PC-9 (cell line): ENCODE results near the gene SGIP1. TPM values are rescaled to one million over a fixed set of nuclear protein-coding genes. Genes with fewer than 3 reads are reported as not detected.

Experiments used
- BruUV-seq: library from RNA; stranded (reverse); fragments of 400-500 nt; replicated peaks from 2 replicates; lab custom pipeline; 2021; lab: Mats Ljungman, UMichigan
- CTCF ChIA-PET: fragments of 300-600 bp; sonication (Branson Sonifier 250); formaldehyde crosslinking; loops from one replicate; lab custom pipeline; 2022; ENCODE audit warnings: antibody characterized with exemption; lab: Charles Lee
- POLR2A ChIA-PET: fragments of 300-600 bp; sonication (Branson Sonifier 250); formaldehyde crosslinking; loops from one replicate; lab custom pipeline; 2022; ENCODE audit warnings: antibody characterized with exemption; ENCODE audit not compliant: unreplicated experiment; lab: Charles Lee
- DNase-seq, 2 experiments: peaks; one replicate each; pipeline versions ENCODE4 v3.0.0 to v3.0.0-alpha.2; 2015 to 2022; ENCODE audit warnings: mixed read lengths in 1 of 2
- H2AFZ ChIP-seq: fragments of 200-600 bp; sonication (generic); 2 replicates; pipeline ENCODE4 v1.8.1; 2017; ENCODE audit warnings: antibody characterized with exemption
- H3F3A ChIP-seq: fragments of 200-600 bp; sonication (generic); 2 replicates; pipeline ENCODE4 v1.8.1; 2017; ENCODE audit warnings: antibody characterized with exemption, mild to moderate bottlenecking, low read depth; ENCODE audit not compliant: insufficient read depth
- H3K27ac ChIP-seq: fragments of 200-600 bp; sonication (generic); 2 replicates; pipeline ENCODE4 v1.6.1; 2016; ENCODE audit warnings: mixed run types
- H3K27me3 ChIP-seq: fragments of 200-600 bp; sonication (generic); 2 replicates; pipeline ENCODE4 v1.6.1; 2016; ENCODE audit warnings: low read depth, mixed run types; ENCODE audit not compliant: insufficient read depth
- H3K36me3 ChIP-seq: fragments of 200-600 bp; sonication (generic); 2 replicates; pipeline ENCODE4 v1.6.1; 2016; ENCODE audit warnings: low read depth, mixed run types
- H3K4me1 ChIP-seq: fragments of 200-600 bp; sonication (generic); replicated peaks from 2 replicates; pipeline ENCODE4 v1.6.1; 2016; ENCODE audit warnings: mixed run types; ENCODE audit not compliant: insufficient read depth
- H3K4me2 ChIP-seq: fragments of 200-600 bp; sonication (generic); 2 replicates; pipeline ENCODE4 v1.6.1; 2017; ENCODE audit warnings: mixed run types
- H3K4me3 ChIP-seq: fragments of 200-600 bp; sonication (generic); 2 replicates; pipeline ENCODE4 v1.6.1; 2016; ENCODE audit warnings: mixed run types
- H3K79me2 ChIP-seq: fragments of 200-600 bp; sonication (generic); 2 replicates; pipeline ENCODE4 v1.6.1; 2017; ENCODE audit warnings: low read depth, mixed run types
- H3K9me2 ChIP-seq: fragments of 200-600 bp; sonication (generic); 2 replicates; pipeline ENCODE4 v1.8.1; 2017; ENCODE audit warnings: mild to moderate bottlenecking; ENCODE audit not compliant: insufficient read depth
- H3K9me3 ChIP-seq: fragments of 200-600 bp; sonication (generic); 2 replicates; pipeline ENCODE4 v1.8.1; 2016; ENCODE audit warnings: low read depth; ENCODE audit not compliant: insufficient read depth
- H4K20me1 ChIP-seq: fragments of 200-600 bp; sonication (generic); 2 replicates; pipeline ENCODE4 v1.8.1; 2017; ENCODE audit not compliant: insufficient read depth
- EZH2 ChIP-seq: fragments of 200-600 bp; sonication (generic); IDR thresholded peaks from 2 replicates; pipeline ENCODE4 v1.8.0; 2017; ENCODE audit warnings: antibody characterized with exemption, low read depth
- intact Hi-C: fragments of 100-400 bp; cut with micrococcal nuclease; formaldehyde crosslinking; loops from one replicate; pipeline ENCODE4 v1.10.0; 2022; ENCODE audit not compliant: unreplicated experiment
- total RNA-seq: library from RNA; stranded (reverse); gene quantifications from 2 replicates; pipeline ENCODE4 v1.2.3, GENCODE V29; 2021
- TF ChIP-seq, protein P1 (sequence below): fragments of 200-600 bp; sonication (generic); conservative IDR thresholded peaks from 2 replicates; pipeline ENCODE4 v1.6.1; 2017; ENCODE audit warnings: mixed run types, antibody characterized with exemption, mild to moderate bottlenecking, moderate library complexity

SGIP1 gene
- total RNA-seq, 1 experiment from 2014 or later: not detected

DNA sequence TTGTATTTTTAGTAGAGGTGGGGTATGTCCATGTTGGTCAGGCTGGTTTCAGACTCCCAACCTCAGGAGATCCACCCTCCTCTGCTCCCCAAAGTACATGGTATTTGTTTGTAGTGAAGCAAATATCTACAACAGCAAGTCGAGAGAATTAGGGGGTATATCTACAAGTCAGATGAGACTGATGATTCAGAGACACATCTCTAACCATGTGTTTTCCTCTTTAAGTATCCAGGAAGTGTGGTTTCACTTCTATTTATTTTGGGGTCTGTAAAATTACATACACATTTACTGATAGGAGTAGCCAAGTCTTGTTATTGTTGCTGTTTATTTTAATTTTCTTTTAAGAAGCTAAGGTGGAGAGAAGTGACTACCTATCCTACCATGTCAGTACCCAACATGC is 44.9 kb downstream of the SGIP1 start:
- intact Hi-C loops: no loop called here
- no peak for TF ChIP-seq EZH2
- TF ChIP-seq, protein P1, sequence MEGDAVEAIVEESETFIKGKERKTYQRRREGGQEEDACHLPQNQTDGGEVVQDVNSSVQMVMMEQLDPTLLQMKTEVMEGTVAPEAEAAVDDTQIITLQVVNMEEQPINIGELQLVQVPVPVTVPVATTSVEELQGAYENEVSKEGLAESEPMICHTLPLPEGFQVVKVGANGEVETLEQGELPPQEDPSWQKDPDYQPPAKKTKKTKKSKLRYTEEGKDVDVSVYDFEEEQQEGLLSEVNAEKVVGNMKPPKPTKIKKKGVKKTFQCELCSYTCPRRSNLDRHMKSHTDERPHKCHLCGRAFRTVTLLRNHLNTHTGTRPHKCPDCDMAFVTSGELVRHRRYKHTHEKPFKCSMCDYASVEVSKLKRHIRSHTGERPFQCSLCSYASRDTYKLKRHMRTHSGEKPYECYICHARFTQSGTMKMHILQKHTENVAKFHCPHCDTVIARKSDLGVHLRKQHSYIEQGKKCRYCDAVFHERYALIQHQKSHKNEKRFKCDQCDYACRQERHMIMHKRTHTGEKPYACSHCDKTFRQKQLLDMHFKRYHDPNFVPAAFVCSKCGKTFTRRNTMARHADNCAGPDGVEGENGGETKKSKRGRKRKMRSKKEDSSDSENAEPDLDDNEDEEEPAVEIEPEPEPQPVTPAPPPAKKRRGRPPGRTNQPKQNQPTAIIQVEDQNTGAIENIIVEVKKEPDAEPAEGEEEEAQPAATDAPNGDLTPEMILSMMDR: no peak
- H3K36me3 ChIP-seq: no peaks in the 10 kb centered on the region
- no peaks in the 10 kb centered on the region for H4K20me1 ChIP-seq
- no peak for DNase-seq
- H3F3A ChIP-seq: no peaks in the 10 kb centered on the region
- H3K9me2 ChIP-seq: no peaks in the 10 kb centered on the region
- H3K9me3 ChIP-seq: no peaks in the 10 kb centered on the region
- H2AFZ ChIP-seq: no peak overlapping the region
- no peak overlapping the region for H3K4me2 ChIP-seq
- ChIA-PET CTCF (no interaction called here), POLR2A (no interaction called here)
- no peaks in the 10 kb centered on the region for H3K79me2 ChIP-seq
- no peaks in the 10 kb centered on the region for H3K27me3 ChIP-seq
- BruUV-seq: no TSS peak
- H3K4me3 ChIP-seq: no peak overlapping the region
- no peaks in the 10 kb centered on the region for H3K4me1 ChIP-seq
- H3K27ac ChIP-seq: no peak overlapping the region

DNA sequence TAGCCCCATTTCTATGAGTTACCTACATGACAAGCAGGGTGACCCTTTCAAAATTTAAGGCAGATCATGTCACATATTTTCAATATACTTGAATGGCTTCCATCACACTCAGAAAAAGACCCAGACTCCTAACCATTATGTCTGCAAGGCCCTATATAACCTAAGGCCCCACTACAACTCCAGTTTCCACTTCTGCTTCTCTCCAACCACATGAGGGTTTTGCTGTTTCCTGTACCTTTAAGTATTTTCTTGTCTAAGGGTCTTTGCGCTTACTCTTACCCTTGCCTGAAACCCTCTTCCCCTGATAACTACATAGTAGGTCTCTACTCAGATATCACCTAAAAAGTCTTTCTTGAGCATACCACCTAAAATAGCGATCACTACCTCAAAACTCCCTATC is 46.1 kb downstream of the SGIP1 start:
- no peak overlapping the region for H3K4me2 ChIP-seq
- no TSS peak for BruUV-seq
- H4K20me1 ChIP-seq: no peaks in the 10 kb centered on the region
- no peak overlapping the region for H3K27ac ChIP-seq
- intact Hi-C loops: no loop called here
- ChIA-PET CTCF (no interaction called here), POLR2A (no interaction called here)
- H3K9me3 ChIP-seq: no peaks in the 10 kb centered on the region
- DNase-seq: no peak
- no peaks in the 10 kb centered on the region for H3K79me2 ChIP-seq
- TF ChIP-seq, protein P1: no peak
- no peak for TF ChIP-seq EZH2
- H2AFZ ChIP-seq: no peak overlapping the region
- H3K4me1 ChIP-seq: no peaks in the 10 kb centered on the region
- H3K9me2 ChIP-seq: no peaks in the 10 kb centered on the region
- H3K4me3 ChIP-seq: no peak overlapping the region
- H3F3A ChIP-seq: no peaks in the 10 kb centered on the region
- no peaks in the 10 kb centered on the region for H3K36me3 ChIP-seq
- no peaks in the 10 kb centered on the region for H3K27me3 ChIP-seq

DNA sequence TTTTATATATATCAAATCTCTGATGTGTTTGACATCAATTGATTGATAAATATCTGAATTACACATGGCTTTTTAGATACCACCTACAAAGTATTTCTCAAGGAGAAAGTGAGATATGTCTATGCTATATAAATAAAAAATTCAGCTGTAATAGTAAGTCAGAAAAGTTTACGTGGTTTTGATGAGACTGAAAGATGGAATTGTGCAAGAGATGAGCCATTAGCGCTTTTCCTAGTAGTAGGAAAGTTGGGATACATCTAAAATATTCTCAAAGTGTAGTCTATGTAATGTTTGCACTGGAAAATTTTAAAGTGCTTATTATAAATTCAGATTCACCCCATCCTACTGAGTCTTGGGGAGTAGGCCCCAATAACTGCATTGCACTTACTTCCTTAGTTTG is 49.1 kb downstream of the SGIP1 start:
- Histone ChIP-seq H3K9me3 (no peaks in the 10 kb centered on the region), H3K79me2 (no peaks in the 10 kb centered on the region), H3K27ac (no peak overlapping the region), H4K20me1 (no peaks in the 10 kb centered on the region), H3F3A (no peaks in the 10 kb centered on the region), H2AFZ (no peak overlapping the region), H3K4me3 (no peak overlapping the region), H3K9me2 (no peaks in the 10 kb centered on the region), H3K4me1 (no peaks in the 10 kb centered on the region), H3K36me3 (no peaks in the 10 kb centered on the region), H3K4me2 (no peak overlapping the region), H3K27me3 (no peaks in the 10 kb centered on the region)
- CTCF ChIA-PET: no interaction called here
- no peak for DNase-seq
- intact Hi-C loops: no loop called here
- no TSS peak for BruUV-seq
- TF ChIP-seq, protein P1: no peak
- no peak for TF ChIP-seq EZH2
- POLR2A ChIA-PET: no interaction called here
